AG10803 (cell line): Measurements from ENCODE around the gene GCHFR.

Experiments
- DNase-seq: peaks from one replicate; pipeline ENCODE4 v3.0.0; 2010; ENCODE audit warnings: low read depth
- H3K4me3 ChIP-seq: 2 replicates; pipeline ENCODE4 v1.5.1; 2011; ENCODE audit warnings: mild to moderate bottlenecking, low read length, control low read depth
- TF ChIP-seq, protein P1 (sequence below): conservative IDR thresholded peaks from 2 replicates; pipeline ENCODE4 v1.5.1; 2011; ENCODE audit warnings: mild to moderate bottlenecking, low read length, control low read depth, inconsistent platforms

GCHFR gene

DNA sequence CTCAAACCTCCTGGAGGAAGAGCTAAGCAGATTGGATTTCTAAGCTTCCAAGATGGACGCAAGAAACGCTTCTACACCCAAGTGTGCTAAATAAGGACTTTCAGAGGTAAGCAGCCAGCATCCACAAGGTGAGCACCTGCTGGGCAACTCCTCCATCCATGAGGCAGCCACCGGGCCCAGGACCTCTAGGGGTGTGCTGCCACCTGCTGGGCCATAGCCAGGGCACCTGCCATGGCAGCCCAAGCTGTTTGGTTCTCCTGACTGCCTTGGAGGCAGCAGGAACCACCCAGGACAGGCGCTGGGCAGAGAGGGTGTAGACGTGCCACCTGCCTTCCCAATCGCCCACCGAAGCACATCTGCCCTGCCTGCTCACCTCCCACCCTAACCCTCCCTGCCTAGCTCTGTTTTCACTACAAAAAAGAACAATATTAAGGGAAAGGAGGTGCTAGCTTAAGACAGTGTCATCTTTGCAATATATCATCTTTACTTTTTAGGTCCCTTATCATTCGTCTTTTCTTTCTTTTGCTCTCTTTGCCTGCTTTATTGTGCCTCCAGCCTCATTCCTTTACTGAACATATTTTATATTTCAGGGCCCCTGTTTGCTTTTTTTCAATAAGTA is 18.9 kb downstream of the GCHFR start:
- TF ChIP-seq, protein P1, sequence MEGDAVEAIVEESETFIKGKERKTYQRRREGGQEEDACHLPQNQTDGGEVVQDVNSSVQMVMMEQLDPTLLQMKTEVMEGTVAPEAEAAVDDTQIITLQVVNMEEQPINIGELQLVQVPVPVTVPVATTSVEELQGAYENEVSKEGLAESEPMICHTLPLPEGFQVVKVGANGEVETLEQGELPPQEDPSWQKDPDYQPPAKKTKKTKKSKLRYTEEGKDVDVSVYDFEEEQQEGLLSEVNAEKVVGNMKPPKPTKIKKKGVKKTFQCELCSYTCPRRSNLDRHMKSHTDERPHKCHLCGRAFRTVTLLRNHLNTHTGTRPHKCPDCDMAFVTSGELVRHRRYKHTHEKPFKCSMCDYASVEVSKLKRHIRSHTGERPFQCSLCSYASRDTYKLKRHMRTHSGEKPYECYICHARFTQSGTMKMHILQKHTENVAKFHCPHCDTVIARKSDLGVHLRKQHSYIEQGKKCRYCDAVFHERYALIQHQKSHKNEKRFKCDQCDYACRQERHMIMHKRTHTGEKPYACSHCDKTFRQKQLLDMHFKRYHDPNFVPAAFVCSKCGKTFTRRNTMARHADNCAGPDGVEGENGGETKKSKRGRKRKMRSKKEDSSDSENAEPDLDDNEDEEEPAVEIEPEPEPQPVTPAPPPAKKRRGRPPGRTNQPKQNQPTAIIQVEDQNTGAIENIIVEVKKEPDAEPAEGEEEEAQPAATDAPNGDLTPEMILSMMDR = peak; percentile 22
- no peak overlapping the region for H3K4me3 ChIP-seq
- no peak for DNase-seq

DNA sequence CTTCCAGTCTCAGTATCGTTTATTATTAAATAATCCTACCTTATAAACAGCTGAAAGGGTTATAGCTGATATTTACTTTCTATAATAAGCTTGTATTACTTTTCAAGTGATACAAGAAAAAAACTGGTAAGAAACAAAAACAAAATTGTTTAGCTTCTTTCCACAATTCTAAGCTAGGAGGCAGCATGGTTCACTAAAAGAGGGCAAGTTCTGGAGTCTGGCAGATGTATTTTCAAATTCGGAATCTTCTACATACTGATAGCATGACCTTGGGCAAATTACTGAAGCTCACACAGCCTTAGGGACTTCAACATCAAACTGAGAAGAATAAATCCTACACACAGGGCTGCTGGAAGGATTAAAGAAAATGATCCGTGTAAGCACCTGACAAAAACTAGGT is 21.3 kb downstream of the GCHFR start:
- DNase-seq = no peak
- TF ChIP-seq, protein P1 = no peak
- no peak overlapping the region for H3K4me3 ChIP-seq

DNA sequence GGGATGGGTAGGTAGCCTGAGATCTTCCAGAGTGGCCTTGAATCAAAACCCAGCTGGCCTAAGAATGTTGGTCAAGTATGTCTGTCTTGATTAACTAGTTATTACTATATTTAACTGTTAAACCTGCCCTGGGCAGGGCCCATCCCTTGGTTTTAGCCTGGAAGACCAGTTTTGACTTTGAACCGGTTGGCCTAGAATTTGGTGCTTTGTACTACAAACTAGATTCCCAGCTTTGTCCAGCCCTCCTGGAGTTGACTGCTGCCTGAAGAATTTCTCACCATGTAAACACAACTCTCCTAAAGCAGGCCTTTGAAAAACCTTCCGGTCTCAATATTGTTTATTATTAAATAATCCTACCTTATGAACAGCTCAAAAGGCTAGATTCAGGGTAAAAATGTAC is 21.9 kb downstream of the GCHFR start:
- H3K4me3 ChIP-seq = no peak overlapping the region
- DNase-seq = no peak
- TF ChIP-seq, protein P1 = no peak

DNA sequence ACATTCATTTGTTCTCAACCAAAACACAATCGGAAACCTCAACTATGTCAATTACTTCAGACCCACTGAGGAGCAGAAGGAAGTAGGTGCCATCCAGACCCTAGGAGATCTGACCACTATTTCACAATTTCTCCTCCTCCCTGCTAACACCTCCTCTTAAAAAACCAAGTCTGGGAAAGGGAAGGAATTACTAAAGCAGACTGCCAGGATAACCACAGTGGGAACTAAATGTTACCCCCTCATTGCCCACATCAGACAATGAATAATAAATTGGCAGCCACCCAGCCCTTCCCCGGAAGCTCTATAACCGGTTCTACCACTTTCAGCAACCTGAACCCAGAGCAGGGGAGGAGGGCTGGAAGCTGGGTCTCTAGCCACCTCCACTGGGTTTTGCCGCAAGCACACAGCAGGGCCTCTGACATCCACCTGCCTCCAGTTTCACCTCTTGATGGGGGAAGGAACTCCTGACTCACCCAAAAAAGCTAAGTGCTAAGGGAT is 23.5 kb downstream of the GCHFR start:
- DNase-seq = peak; percentile 93
- H3K4me3 ChIP-seq = no peak overlapping the region
- TF ChIP-seq, protein P1 = no peak

DNA sequence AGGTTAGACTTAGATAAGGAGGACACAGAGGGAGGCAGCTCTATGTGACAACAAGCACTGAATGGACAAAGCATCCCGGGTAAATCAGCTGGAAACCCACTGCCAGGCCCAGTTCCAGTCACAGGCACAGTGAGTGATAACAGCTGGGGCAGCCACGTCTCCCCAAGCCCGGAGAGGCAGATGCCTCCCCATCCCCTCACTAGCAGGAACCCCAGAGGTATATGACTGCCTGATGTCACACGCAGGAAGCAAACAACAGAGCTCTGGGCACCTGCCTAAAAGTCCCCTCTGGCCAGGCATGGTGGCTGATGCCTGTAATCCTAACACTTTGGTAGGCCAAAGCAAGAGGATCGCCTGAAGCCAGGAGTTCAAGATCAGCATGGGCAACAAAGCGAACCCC is 24.1 kb downstream of the GCHFR start:
- no peak for DNase-seq
- no peak overlapping the region for H3K4me3 ChIP-seq
- TF ChIP-seq, protein P1 = no peak

DNA sequence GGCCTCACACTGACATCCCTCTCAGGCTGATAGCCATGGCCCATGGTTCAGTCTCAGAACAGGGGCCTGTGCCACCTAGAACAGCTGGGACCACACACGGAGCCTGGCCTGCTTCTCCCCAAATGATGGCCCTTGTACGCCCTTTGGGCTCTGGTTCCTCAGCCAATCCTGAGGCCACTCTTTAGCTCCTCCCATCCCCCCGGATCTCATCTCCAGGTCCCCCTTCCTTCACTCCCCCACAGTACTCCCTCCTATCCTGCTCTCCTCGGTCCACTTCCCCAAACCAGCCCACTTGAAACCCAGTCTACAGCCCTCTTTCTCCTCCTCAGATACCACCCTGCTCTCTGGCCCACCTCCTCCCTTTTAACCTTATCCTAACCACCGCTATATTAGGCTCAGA is 25.3 kb downstream of the GCHFR start:
- H3K4me3 ChIP-seq = no peak overlapping the region
- TF ChIP-seq, protein P1 = no peak
- DNase-seq = no peak

DNA sequence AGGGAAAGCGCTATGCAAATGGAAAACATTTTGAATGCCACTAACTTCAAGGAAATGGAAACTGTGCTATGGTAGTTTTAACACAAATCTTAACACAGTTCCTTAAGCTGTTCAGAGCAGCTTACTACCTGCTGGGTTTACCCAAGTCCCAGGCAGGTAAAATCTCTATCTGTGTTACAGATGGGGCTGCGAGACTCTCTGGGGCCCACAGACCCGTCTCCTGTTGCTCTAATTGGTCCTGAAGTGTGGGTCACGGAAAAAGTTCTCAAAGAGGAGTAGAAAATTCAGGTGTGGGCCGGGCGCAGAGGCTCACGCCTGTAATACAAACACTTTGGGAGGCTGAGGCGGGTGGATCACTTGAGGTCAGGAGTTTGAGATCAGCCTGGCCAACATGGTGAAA is 26.1 kb downstream of the GCHFR start:
- DNase-seq = no peak
- TF ChIP-seq, protein P1 = no peak
- H3K4me3 ChIP-seq = no peak overlapping the region
